HG02970 (cell line): Measurements from ENCODE around the gene CRACR2A.

Experiments used
- ATAC-seq: cut with Tn5 transposase; IDR thresholded peaks from one replicate; pipeline ENCODE4 v1.9.1; 2021; ENCODE audit warnings: mild to moderate bottlenecking, moderate library complexity, moderate number of reproducible peaks; ENCODE audit not compliant: unreplicated experiment, low FRiP score

The CRACR2A gene, protein sequence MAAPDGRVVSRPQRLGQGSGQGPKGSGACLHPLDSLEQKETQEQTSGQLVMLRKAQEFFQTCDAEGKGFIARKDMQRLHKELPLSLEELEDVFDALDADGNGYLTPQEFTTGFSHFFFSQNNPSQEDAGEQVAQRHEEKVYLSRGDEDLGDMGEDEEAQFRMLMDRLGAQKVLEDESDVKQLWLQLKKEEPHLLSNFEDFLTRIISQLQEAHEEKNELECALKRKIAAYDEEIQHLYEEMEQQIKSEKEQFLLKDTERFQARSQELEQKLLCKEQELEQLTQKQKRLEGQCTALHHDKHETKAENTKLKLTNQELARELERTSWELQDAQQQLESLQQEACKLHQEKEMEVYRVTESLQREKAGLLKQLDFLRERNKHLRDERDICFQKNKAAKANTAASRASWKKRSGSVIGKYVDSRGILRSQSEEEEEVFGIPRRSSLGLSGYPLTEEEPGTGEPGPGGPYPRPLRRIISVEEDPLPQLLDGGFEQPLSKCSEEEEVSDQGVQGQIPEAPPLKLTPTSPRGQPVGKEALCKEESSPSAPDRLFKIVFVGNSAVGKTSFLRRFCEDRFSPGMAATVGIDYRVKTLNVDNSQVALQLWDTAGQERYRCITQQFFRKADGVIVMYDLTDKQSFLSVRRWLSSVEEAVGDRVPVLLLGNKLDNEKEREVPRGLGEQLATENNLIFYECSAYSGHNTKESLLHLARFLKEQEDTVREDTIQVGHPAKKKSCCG

DNA sequence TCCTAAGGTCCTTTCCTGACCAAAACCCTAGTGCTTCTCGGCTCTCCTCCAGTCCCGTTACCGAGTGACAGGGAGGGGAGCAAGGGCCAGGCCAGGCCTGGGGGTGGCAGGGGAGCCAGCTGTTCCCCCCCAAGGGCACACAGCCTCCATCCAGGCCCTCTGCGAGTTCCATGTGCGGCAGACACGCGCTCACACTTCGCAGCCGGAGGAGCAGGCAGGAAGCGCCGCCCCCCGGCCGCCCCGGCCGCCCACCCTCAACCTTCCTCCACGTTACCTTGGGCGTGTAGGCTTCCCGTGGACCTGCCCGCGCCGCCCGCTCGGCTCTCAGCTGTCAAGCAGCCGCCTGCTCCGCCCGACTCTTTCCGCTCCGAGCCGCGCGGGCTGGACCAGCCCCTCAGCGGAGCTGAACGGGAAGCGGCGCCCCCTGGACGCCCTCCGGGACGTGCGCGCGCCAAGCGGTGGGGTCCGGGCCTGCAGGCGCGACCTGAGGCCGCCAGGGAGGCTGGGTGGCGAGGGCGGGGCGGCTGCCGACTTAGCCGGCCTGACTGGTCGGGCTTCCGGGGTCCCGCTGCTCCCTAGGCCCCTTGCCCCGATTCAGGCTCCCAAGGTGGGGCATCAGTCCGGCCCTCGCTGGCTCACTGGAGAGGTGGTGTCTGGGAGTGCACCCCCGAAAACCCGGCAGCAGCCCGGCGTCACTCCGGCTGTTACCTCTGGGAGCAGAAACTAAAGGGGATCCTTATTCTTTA is at the start of gene CRACR2A:
TSS of gene CRACR2A (minus strand) at position 369 of the 746 bp plus-strand sequence. CDS start 56,110 bp downstream, outside the sequence.
- peak; percentile 79 for ATAC-seq

DNA sequence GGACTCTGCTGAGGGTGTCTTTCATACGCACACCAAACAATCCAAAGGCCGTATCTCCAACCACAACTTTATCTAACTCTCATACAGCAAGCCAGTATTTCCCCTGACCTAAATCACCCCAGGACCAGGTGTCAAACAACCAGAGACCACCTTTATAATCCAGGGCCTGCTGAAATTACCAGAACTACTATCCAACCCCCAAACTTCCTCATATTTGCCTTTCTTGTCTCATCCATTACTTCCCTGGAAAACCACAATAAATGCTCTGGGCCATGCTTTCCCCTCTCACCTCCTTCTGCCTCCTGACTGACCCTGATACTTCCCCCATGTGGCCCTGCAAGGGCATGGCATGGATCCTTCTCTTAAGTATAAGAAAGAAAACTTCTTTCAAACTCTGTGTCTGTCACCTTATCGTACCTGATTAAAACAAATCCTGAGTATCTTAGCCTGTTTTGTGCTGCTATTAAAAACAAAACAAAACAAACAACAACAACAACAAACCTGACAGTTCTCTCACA is 44.7 kb upstream of the CRACR2A start:
- no peak for ATAC-seq

DNA sequence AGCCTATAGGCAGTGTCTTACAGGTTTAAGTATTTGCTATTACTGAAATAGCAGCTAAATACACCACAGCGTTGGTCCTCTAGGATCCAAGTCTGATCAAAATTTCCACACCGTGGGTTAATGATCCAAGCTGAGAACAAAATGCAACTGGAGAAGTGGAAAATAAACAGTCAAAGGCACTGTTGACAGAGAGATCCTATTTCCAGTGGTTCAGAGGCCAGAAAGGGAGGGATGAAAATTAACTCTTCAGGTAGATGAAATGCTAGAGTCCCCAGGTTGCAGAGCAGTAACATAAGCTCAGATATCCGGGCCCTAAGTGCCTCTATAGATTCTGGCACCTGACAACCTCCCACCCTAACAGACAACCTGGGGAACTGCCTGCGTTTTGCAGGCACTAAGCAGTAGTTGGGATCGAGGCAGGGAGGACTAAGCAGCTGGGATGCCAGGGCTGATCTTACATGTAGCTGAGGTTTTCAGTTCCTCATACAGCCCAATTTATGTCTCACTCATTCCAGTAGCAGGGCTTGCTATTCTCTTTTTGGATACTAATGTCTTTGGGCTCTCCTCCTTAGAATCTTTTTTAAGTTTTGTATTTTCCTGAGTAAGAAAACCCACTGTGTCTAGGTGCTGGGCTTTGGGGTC is 42.7 kb upstream of the CRACR2A start:
- no peak for ATAC-seq

DNA sequence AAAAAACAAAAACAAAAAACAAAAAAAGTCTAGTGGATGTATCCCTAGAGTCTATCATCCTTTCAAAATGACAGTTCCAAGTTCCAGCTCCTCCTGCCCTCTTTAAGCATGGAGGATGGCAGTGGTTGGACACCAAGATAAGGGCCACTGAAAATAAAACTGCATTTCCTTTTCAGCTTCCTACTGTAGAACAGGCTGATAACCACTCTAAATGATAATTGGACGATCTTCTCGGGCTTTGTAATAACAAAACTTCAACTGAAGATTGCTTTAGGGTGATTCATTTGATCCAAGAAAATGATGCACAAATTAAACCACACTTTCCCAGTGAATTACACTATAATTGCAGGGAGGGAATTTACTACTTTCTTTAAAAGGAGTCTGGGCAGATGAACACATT is 42.2 kb upstream of the CRACR2A start:
- ATAC-seq, result no peak

DNA sequence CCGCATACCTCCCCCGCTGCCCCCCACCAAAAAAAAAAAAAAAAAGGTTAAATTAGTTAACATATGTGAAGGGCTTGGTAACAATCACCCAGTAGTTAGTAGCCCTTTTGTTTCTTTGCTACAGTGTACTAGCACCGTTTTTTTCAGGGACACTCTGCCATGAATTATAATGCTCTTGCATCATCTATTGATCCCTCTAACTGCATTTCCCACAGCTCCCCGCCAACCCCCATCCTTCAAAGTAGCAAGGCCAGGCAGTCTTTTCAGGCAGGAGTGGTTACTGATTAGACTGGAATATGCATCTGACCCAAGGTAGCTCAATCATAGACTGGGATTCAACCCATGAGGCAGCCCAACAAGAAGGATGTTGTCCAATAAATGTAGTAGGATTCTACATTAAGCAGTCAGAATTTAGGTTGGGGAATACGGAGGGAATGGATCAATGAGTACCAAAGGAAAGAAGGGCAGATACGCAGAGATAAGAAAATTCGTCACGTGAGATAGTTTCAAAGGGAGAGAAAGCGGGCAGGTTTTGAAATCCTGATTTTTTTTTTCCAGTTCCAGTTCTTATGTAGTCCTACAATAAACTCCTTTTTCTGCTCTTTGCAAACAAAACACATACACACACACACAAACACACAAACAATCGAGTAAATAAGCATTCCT is 39.8 kb upstream of the CRACR2A start:
- no peak for ATAC-seq

DNA sequence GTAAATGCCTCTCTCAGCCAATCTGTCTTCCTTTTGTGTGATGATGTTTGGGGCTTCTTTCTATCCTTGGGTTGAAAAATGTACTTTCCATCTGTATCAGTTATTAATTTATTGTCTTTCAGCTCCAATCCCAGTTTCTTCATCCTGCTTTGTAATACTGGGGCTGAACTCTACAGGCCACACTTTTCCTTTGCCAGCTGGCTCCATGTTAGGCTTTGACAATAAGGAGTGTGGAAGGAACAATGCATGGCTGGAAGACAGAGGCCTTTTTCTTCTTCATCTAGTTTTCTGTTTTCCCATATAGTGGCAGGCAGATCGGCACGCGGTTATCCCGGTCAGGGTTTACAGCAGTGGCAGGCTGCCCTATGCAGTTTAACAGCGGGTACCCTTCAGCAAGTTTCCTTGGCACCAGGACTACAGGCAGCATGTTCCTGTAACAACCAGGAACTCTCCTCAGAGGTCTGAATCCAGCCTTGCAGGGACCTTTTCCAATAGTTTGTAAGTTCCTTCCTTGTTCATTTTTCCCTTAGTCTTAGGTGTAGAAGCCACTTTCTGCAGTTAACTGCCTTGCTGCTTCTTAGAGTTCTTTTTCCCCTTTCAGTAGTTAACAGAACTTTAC is 38.5 kb upstream of the CRACR2A start:
- no peak for ATAC-seq

DNA sequence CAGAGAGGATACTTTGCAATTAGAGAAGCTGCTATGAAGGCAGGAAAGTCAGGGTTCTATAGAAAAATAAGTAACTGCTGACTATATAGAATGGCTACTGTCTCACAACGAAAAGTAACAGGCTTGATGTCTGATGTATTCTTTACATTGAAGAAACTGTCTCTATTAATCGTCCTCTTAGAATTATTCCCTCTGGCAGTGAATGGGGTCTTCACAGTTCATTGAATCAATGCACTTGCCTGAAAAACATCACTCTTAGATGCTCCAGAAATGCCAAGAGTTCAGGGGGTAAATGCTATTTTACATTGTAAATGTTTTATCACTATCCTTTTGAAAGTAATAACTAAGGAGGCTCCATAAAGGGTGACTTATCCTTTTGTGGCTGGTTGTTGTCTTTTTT is 37.7 kb upstream of the CRACR2A start:
- ATAC-seq, result no peak

DNA sequence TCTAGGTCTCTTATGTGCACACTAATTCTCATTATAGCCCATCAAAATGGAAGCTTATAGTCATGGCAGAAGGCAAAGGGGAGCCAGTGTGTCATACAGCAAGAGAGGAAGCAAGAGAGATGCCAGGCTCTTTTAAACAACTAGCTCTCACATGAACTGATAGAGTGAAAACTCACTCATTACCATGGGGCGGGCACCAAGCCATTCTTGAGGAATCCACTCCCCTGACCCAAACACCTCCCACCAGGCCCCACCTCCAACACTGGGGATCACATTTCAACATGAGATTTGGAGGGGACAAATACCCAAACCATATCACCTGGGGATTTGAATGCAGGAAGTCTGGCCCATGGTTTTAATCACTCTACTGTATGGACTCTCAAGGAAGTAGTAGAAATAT is 36.9 kb upstream of the CRACR2A start:
- no peak for ATAC-seq

DNA sequence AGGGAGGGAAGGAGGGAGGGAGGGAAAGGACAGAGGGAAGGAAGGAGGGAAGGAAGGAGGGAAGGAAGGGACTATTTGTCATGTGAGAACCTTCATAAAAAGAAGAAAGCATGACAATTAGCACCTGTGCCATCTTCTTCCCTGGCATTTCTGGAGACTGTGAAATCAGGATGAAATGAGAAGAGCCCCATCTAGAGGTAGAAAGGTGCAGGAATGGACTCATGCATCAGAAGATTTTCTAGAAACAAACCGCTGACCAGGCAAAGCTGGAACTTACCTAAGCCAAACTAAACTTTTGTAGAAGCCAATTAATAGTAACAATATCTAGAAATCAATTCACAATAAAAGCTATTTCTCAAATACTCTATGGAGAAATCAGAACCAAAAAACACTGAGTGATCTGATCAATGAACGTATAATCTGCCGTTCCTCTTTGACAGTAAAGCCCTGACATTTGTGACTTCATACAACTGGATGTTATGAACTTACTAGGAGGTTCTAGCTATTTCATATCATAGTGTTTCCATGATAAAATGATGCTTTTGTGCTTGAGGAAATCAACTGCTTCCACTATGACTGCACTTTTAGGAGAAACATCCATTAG is 24.4 kb upstream of the CRACR2A start:
- ATAC-seq, result no peak

DNA sequence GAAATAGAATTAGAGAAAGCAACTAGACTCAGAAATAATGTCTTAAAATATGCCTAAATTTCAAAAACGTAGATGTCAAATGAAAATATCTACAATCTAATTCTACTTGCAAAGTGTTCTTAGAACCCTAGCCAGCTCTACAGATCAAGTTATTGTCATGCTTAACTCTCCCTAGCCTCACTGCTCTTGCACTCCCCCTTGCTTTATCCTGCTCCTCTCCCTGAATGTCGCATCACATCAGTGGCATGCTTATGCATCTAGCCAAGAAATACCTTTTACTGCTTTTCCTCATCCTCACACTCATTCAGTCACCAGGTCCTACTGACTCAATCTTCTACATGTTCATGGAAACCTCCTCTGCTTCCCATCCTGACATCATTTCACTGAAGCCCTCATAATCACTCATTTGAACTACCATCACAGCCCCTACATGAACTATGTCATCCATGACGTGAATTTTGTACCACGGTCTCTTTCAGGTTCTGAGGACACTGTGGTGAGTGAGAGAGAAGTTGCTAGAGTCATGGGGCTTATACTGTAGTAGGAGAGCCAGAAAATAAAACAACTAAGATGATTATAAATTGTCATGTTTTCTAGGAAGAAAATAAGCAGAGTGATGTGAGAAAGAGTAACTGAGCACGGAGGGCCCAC is 22.6 kb upstream of the CRACR2A start:
- ATAC-seq, result no peak

DNA sequence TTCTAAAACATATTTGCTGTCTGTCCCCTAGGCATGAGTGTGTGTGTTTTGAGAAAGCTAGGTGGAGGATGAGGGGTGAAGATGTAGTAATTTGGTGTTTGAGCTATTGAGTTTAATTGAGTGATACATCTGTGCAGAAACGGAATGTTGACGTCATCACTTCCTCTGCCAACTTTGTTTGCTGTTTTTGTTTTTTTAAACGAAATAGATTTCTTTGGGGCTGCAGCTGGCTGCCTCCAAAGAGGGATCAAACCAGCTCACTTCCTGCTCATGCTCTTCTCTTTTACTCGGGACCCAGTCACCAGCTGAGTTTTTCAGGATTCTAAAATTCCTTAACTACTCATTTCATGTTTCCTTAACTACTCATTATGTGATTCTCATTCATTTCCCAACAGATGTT is 19.5 kb upstream of the CRACR2A start:
- no peak for ATAC-seq

DNA sequence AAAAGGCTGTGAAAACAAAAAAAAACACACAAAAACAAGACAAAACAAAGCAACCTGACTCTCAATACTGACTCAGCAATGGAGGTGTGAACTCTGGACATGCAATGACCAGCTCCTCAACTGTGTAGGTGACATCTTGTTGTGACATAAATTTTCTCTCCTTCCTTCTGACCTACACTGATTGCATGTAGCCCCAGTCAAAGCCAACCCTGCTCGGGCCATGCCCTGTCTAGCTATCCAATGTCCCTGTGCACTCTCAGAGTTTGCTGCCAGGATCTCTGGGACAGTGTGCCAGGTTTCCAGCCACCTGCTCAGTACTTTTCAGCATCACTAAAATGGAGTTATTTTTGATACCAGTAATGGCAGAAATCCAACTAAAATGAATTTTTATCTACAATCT is 18.9 kb upstream of the CRACR2A start:
- no peak for ATAC-seq

DNA sequence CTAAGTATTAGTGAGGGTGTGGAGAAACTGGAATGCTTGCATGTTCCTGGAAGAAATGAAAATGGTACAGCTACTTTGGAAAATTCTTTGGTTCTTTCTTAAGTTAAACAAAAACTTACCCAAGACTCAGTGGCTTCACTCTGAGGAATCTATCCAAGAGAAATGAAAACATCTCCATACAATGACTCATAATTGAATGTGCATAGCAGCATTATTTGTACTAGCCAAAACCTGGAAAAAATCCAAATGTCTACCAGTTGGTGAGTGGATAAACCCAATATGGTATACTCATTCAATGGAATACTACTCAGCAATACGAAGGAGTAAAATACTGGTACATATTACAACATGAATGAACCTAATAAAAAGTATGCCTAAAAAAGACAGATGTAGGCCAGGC is 18.0 kb upstream of the CRACR2A start:
- ATAC-seq, result no peak

DNA sequence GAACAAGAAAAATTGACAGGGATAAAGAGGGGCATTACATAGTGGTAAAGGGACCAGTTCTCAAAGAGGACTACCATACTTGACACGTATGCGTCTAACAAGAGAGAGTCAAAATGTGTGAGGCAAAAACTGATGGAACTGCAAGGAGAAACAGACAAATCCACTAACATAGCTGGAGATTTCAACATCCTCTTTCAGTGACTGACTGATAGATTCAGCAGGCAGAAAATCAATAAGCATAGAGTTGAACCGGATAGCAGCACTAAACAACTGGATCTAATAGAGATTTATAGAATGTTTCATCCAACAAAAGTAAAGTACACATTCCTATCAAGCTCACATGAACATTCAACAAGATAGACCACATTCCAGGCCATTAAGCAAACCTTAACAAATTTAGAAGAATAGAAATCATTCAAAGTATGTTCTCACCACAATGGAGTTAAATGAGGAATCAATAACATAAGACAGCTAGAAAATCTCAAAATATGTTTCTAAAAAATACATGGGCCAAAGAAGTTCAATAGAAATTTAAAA is 16.1 kb upstream of the CRACR2A start:
- ATAC-seq, result no peak

DNA sequence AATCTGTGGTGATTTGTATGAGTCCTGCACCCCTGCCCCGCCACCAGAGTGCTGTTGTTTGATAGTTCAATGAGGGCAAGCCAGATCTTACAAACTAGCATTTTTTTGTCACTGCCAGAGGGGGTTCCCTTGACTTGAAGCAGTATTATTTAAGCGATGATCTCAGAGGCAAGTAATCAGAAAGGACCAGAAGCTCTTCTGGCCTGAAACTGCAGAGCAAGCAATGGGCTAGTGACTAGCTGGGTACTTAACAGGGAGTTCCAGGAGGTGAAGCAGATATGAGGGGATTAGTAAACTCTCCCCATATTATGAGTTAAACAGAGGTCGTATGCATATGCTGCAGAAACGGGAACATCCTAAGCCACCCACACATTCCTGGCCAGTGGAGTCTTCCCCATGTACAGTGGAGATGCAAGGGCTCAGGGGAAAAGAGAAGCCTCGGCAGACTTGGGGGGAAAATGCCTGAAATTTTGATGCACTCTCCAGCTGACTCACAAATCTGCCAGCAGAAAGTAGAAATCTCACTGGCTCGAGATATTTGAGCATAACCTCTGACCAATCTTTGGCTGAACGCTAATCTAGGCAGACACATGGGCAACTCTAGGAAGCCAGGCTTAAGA is 8.3 kb upstream of the CRACR2A start:
- ATAC-seq, result no peak

DNA sequence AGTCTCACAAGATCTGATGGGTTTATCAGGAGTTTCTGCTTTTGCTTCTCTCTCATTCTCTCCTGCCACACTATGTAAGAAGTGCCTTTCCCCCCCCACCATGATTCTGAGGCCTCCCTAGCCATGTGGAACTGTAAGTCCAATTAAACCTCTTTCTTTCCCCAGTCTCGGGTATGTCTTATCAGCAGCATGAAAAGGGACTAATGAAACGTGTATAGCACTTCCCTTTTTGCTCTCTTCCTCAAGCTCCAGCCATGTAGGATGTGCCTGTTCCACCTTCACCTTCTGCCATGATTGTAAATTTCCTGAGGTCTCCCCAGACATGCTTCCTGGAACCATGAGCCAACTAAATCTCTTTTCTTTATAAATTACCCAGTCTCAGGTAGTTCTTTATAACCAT is 7.0 kb upstream of the CRACR2A start:
- no peak for ATAC-seq

DNA sequence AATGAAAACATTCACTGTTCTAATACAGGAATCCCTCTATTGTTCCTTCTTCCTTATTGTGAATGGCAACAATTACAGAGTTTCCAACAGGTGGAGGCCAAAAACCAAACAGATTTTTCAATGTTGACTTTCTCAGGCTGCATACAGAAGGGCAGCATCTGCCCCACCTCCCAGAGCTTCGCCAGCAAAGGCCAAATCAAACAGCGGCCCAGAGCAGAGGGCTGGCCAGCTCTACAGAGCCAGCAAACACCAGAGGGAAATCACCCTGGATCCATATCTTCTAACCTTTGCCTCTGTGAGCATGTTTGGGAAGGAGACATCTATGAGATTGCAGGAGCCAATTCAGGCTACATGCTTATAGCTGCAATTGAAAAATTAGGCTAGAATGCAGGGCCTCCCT is 4.4 kb upstream of the CRACR2A start:
- no peak for ATAC-seq

DNA sequence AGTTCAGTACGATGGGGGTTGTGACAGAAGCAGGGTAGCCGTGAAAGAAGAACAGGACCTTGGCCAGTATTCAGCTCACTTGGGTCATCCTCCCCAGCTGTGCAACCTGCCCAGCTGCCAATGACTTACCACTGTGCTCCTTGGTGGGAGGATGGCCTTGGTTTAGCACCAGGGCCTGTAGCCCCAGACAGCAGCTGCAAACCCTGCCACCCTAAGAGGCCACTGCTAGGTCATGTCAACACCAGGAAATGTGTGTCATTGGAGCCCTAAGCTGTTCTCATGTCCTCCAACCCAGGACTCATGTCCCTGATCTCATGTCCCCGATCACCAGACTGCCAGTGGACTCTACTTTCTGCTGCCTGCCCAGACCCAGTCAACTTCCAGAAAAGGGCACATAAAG is 3.0 kb upstream of the CRACR2A start:
- ATAC-seq, result no peak
